ENCODE results near the gene NLGN3. TPM values are rescaled to one million over a fixed set of nuclear protein-coding genes. Genes with fewer than 3 reads are reported as not detected.
A peak's percentile ranks its signal among the peaks of the same experiment; 100 is the strongest.

Gene NLGN3
- total RNA-seq, 1 experiment from 2014 or later: 0.95 TPM

GRCh38 chrX:71107762-71108360 lies 36.8 kb upstream of the NLGN3 start:
- H3K36me3 ChIP-seq: no peaks in the 10 kb centered on the region
- DNase-seq: peak; percentile 51 to 66

GRCh38 chrX:71109051-71109450 lies 35.6 kb upstream of the NLGN3 start:
- Histone ChIP-seq H3K4me3 (no peak overlapping the region), H3K27ac (no peak overlapping the region), H3K27me3 (no peaks in the 10 kb centered on the region), H3K9me3 (replicated peaks) (no peaks in the 10 kb centered on the region), H3K4me1 (peaks cover 34% of the 10 kb centered on the region), H3K36me3 (no peaks in the 10 kb centered on the region)
- no peak for DNase-seq

More at GRCh38 chrX:71107762-71108360, 36.8 kb upstream of the NLGN3 start:
- no peaks in the 10 kb centered on the region for H3K9me3 ChIP-seq (replicated peaks)
- H3K4me3 ChIP-seq: no peak overlapping the region
- H3K27ac ChIP-seq: no peak overlapping the region; the same call in 1 of the 2 replicates
- H3K27me3 ChIP-seq: no peaks in the 10 kb centered on the region
- peaks cover 37% of the 10 kb centered on the region for H3K4me1 ChIP-seq

GRCh38 chrX:71111141-71111843 lies 33.3 kb upstream of the NLGN3 start, which contains the start of gene IL2RG:
Gene IL2RG (minus strand): TSS chrX:71111577. CDS start chrX:71111539, 38 bp downstream.
- H3K36me3 ChIP-seq: no peaks in the 10 kb centered on the region
- H3K4me3 ChIP-seq: no peak within 1 kb of the TSS
- no peaks in the 10 kb centered on the region for H3K27me3 ChIP-seq
- peaks cover 20% of the 10 kb centered on the region for H3K4me1 ChIP-seq
- no peak within 1 kb of the TSS for H3K27ac ChIP-seq
- DNase-seq: no peak
- no peaks in the 10 kb centered on the region for H3K9me3 ChIP-seq (replicated peaks)

- no peak for DNase-seq
- Histone ChIP-seq H3K36me3 (no peaks in the 10 kb centered on the region), H3K27ac (no peak overlapping the region), H3K4me3 (no peak overlapping the region), H3K27me3 (no peaks in the 10 kb centered on the region), H3K4me1 (peaks cover 15% of the 10 kb centered on the region), H3K9me3 (replicated peaks) (no peaks in the 10 kb centered on the region)
These were observed 32.7 kb upstream of the NLGN3 start for GRCh38 chrX:71111921-71112431.

- no peaks in the 10 kb centered on the region for H3K9me3 ChIP-seq (replicated peaks)
- H3K36me3 ChIP-seq: peaks cover 12% of the 10 kb centered on the region
- peak overlapping the region; percentile 76 for H3K4me3 ChIP-seq
- no peak overlapping the region for H3K27ac ChIP-seq
- no peaks in the 10 kb centered on the region for H3K27me3 ChIP-seq
- H3K4me1 ChIP-seq: no peaks in the 10 kb centered on the region
- DNase-seq: no peak
These were observed 27.3 kb upstream of the NLGN3 start for GRCh38 chrX:71117358-71117757.

GRCh38 chrX:71118032-71118984 lies 26.3 kb upstream of the NLGN3 start, which contains the start of gene MED12:
Gene MED12 (plus strand): TSS chrX:71118596. CDS start chrX:71118755, 159 bp downstream.
- no peaks in the 10 kb centered on the region for H3K4me1 ChIP-seq
- peak within 1 kb of the TSS; percentile 76 for H3K4me3 ChIP-seq
- H3K9me3 ChIP-seq (replicated peaks): no peaks in the 10 kb centered on the region
- peak within 1 kb of the TSS; percentile 75 for H3K27ac ChIP-seq
- peaks cover 22% of the 10 kb centered on the region for H3K36me3 ChIP-seq
- DNase-seq: peak; percentile 90 to 92
- H3K27me3 ChIP-seq: no peaks in the 10 kb centered on the region

GRCh38 chrX:71118985-71119535 lies 25.6 kb upstream of the NLGN3 start:
- H3K4me1 ChIP-seq: no peaks in the 10 kb centered on the region
- H3K9me3 ChIP-seq (replicated peaks): no peaks in the 10 kb centered on the region
- no peaks in the 10 kb centered on the region for H3K27me3 ChIP-seq
- peak overlapping the region; percentile 75 for H3K27ac ChIP-seq
- peak overlapping the region; percentile 76 for H3K4me3 ChIP-seq
- no peak for DNase-seq
- H3K36me3 ChIP-seq: peaks cover 28% of the 10 kb centered on the region

GRCh38 chrX:71128166-71128833 lies 16.3 kb upstream of the NLGN3 start:
- no peak for DNase-seq
- no peak overlapping the region for H3K27ac ChIP-seq
- H3K9me3 ChIP-seq (replicated peaks): no peaks in the 10 kb centered on the region
- H3K4me3 ChIP-seq: no peak overlapping the region
- H3K27me3 ChIP-seq: no peaks in the 10 kb centered on the region
- peaks cover 56% of the 10 kb centered on the region for H3K36me3 ChIP-seq
- no peaks in the 10 kb centered on the region for H3K4me1 ChIP-seq

- no peak overlapping the region for H3K4me3 ChIP-seq
- peak; percentile 54 to 77 for DNase-seq
- peaks cover 50% of the 10 kb centered on the region for H3K36me3 ChIP-seq
- no peak overlapping the region for H3K27ac ChIP-seq
- H3K4me1 ChIP-seq: no peaks in the 10 kb centered on the region
- no peaks in the 10 kb centered on the region for H3K27me3 ChIP-seq
- H3K9me3 ChIP-seq (replicated peaks): no peaks in the 10 kb centered on the region
These were observed 15.5 kb upstream of the NLGN3 start for GRCh38 chrX:71128915-71129765.

GRCh38 chrX:71131510-71131909 lies 13.1 kb upstream of the NLGN3 start:
- H3K27ac ChIP-seq: no peak overlapping the region
- H3K9me3 ChIP-seq (replicated peaks): no peaks in the 10 kb centered on the region
- peaks cover 52% of the 10 kb centered on the region for H3K36me3 ChIP-seq
- DNase-seq: no peak
- H3K4me1 ChIP-seq: no peaks in the 10 kb centered on the region
- no peak overlapping the region for H3K4me3 ChIP-seq
- no peaks in the 10 kb centered on the region for H3K27me3 ChIP-seq

- no peak for DNase-seq
- Histone ChIP-seq H3K4me1 (peaks cover 6% of the 10 kb centered on the region; the same call in 1 of the 2 replicates), H3K9me3 (replicated peaks) (no peaks in the 10 kb centered on the region), H3K4me3 (no peak overlapping the region), H3K27ac (no peak overlapping the region), H3K27me3 (no peaks in the 10 kb centered on the region), H3K36me3 (peaks cover 25% of the 10 kb centered on the region)
These were observed 4.2 kb upstream of the NLGN3 start for GRCh38 chrX:71140440-71140839.

GRCh38 chrX:71143508-71143907 lies 1.1 kb upstream of the NLGN3 start:
- Histone ChIP-seq H3K9me3 (replicated peaks) (no peaks in the 10 kb centered on the region), H3K27ac (no peak overlapping the region), H3K27me3 (no peaks in the 10 kb centered on the region), H3K4me1 (peaks cover 6% of the 10 kb centered on the region; the same call in 1 of the 2 replicates), H3K36me3 (peaks cover 2% of the 10 kb centered on the region), H3K4me3 (no peak overlapping the region)
- no peak for DNase-seq
